ENCODE results near the gene C1QTNF9. TPM values are rescaled to one million over a fixed set of nuclear protein-coding genes. Genes with fewer than 3 reads are reported as not detected.
"Not testable (repeated sequence)": the region's sequence is repeated elsewhere in the genome, so short reads cannot be mapped to it uniquely, and the experiment has no call there.

The C1QTNF9 gene
- total and polyA plus RNA-seq, 4 donors = 0.03 to 0.28 (median 0.20) TPM; not detected in 1

GRCh38 chr13:24356837-24357236, 47.5 kb downstream of the C1QTNF9 start:
- Histone ChIP-seq H3K9ac (ENCODE audit: insufficient read depth in 1 of 2, low read length in 2 of 2) (no peak overlapping the region), H3K36me3 (ENCODE audit: control insufficient read depth in 4 of 4, insufficient read depth in 4 of 4, low read length in 4 of 4) (no peaks in the 10 kb centered on the region), H3K27ac (ENCODE audit: low read depth in 1 of 2, low read length in 1 of 2) (no peak overlapping the region), H3K4me3 (no peak overlapping the region), H3K9me3 (ENCODE audit: control insufficient read depth in 4 of 4, insufficient read depth in 3 of 4, low read length in 3 of 4) (peaks cover 0 to 11% (median 5%) of the 10 kb centered on the region in 4 donors), H3K4me1 (ENCODE audit: control insufficient read depth in 5 of 5, insufficient read depth in 5 of 5, low read length in 5 of 5) (no peaks in the 10 kb centered on the region), H3K27me3 (ENCODE audit: control insufficient read depth in 3 of 3, insufficient read depth in 3 of 3, low read length in 2 of 3) (no peaks in the 10 kb centered on the region)
- WGBS, 2 donors = 95 to 98% methylated on average over 7 of the region's 7 CpGs
- DNase-seq (no peak), ATAC-seq (ENCODE audit: insufficient read depth, low FRiP score) (no peak)
- TF ChIP-seq CTCF (IDR thresholded peaks at IDR 0.05; ENCODE audit: control extremely low read depth, extremely low read depth) = no peak

GRCh38 chr13:24357756-24358155, 48.4 kb downstream of the C1QTNF9 start:
- no peak for TF ChIP-seq CTCF (IDR thresholded peaks at IDR 0.05; ENCODE audit: control extremely low read depth, extremely low read depth)
- ATAC-seq (ENCODE audit: insufficient read depth, low FRiP score) = no peak
- H3K9me3 ChIP-seq (ENCODE audit: control insufficient read depth in 4 of 4, insufficient read depth in 3 of 4, low read length in 3 of 4) = peaks cover 0 to 11% (median 5%) of the 10 kb centered on the region in 4 donors
- no peaks in the 10 kb centered on the region for H3K27me3 ChIP-seq (ENCODE audit: control insufficient read depth in 3 of 3, insufficient read depth in 3 of 3, low read length in 2 of 3)
- no peaks in the 10 kb centered on the region for H3K36me3 ChIP-seq (ENCODE audit: control insufficient read depth in 4 of 4, insufficient read depth in 4 of 4, low read length in 4 of 4)
- DNase-seq = no peak
- WGBS, 2 donors = 89 to 96% methylated on average over 15 of the region's 15 CpGs
- no peaks in the 10 kb centered on the region for H3K4me1 ChIP-seq (ENCODE audit: control insufficient read depth in 5 of 5, insufficient read depth in 5 of 5, low read length in 5 of 5)
- H3K9ac ChIP-seq (ENCODE audit: insufficient read depth in 1 of 2, low read length in 2 of 2) = no peak overlapping the region
- H3K4me3 ChIP-seq = no peak overlapping the region
- no peak overlapping the region for H3K27ac ChIP-seq (ENCODE audit: low read depth in 1 of 2, low read length in 1 of 2)

- H3K9me3 ChIP-seq (ENCODE audit: control insufficient read depth in 4 of 4, insufficient read depth in 3 of 4, low read length in 3 of 4) = peaks cover 0 to 11% (median 5%) of the 10 kb centered on the region in 4 donors
- not testable (repeated sequence) for H3K4me3 ChIP-seq; H3K4me1 ChIP-seq (ENCODE audit: control insufficient read depth in 5 of 5, insufficient read depth in 5 of 5, low read length in 5 of 5); H3K36me3 ChIP-seq (ENCODE audit: control insufficient read depth in 4 of 4, insufficient read depth in 4 of 4, low read length in 4 of 4); H3K27ac ChIP-seq (ENCODE audit: low read depth in 1 of 2, low read length in 1 of 2); ATAC-seq (ENCODE audit: insufficient read depth, low FRiP score); H3K27me3 ChIP-seq (ENCODE audit: control insufficient read depth in 3 of 3, insufficient read depth in 3 of 3, low read length in 2 of 3); H3K9ac ChIP-seq (ENCODE audit: insufficient read depth in 1 of 2, low read length in 2 of 2); DNase-seq
- WGBS, 2 donors = 80 to 91% methylated on average over 16 of the region's 16 CpGs
Measured at GRCh38 chr13:24358836-24359235, 49.5 kb downstream of the C1QTNF9 start.

- WGBS, 2 donors = 61 to 64% methylated on average over 9 of the region's 9 CpGs
- H3K9ac ChIP-seq (ENCODE audit: insufficient read depth in 1 of 2, low read length in 2 of 2); ATAC-seq (ENCODE audit: insufficient read depth, low FRiP score); H3K4me3 ChIP-seq; H3K36me3 ChIP-seq (ENCODE audit: control insufficient read depth in 4 of 4, insufficient read depth in 4 of 4, low read length in 4 of 4); DNase-seq; H3K27ac ChIP-seq (ENCODE audit: low read depth in 1 of 2, low read length in 1 of 2); H3K4me1 ChIP-seq (ENCODE audit: control insufficient read depth in 5 of 5, insufficient read depth in 5 of 5, low read length in 5 of 5); H3K27me3 ChIP-seq (ENCODE audit: control insufficient read depth in 3 of 3, insufficient read depth in 3 of 3, low read length in 2 of 3): not testable (repeated sequence)
- H3K9me3 ChIP-seq (ENCODE audit: control insufficient read depth in 4 of 4, insufficient read depth in 3 of 4, low read length in 3 of 4) = peaks cover 0 to 11% (median 5%) of the 10 kb centered on the region in 4 donors
Measured at GRCh38 chr13:24359252-24359651, 49.9 kb downstream of the C1QTNF9 start.
